Neural cell (in vitro differentiated cells): Measurements from ENCODE around the gene GMPS. TPM values are rescaled to one million over a fixed set of nuclear protein-coding genes. Genes with fewer than 3 reads are reported as not detected.

Experiments
- H2AFZ ChIP-seq: fragments of 200-600, 300-800 bp; sonication (generic), shearing (Covaris generic); 2 replicates; pipeline ENCODE4 v1.6.0; 2014; ENCODE audit warnings: low read depth, mild to moderate bottlenecking, antibody characterized with exemption, low read length, moderate library complexity
- H3F3A ChIP-seq: fragments of 200-600 bp; shearing (Covaris generic); 2 replicates; pipeline ENCODE4 v1.6.1; 2016; ENCODE audit warnings: mild to moderate bottlenecking, moderate library complexity, mixed read lengths, antibody characterized with exemption, low read length; ENCODE audit not compliant: insufficient read depth, poor library complexity, severe bottlenecking
- H3K27ac ChIP-seq: fragments of 200-600, 300-800 bp; sonication (generic), shearing (Covaris generic); 2 replicates; pipeline ENCODE4 v1.5.1; 2014; ENCODE audit warnings: mild to moderate bottlenecking, low read length, moderate library complexity
- H3K27me3 ChIP-seq: fragments of 300-800, 200-600 bp; sonication (generic), shearing (Covaris generic); 2 replicates; pipeline ENCODE4 v1.6.0; 2014; ENCODE audit warnings: mild to moderate bottlenecking, low read depth, low read length, moderate library complexity; ENCODE audit not compliant: insufficient read depth
- H3K36me3 ChIP-seq: fragments of 300-800, 200-600 bp; sonication (generic), shearing (Covaris generic); 2 replicates; pipeline ENCODE4 v1.5.1; 2014; ENCODE audit warnings: mild to moderate bottlenecking, antibody characterized with exemption, low read length, moderate library complexity; ENCODE audit not compliant: insufficient read depth
- H3K4me2 ChIP-seq: fragments of 300-800, 200-600 bp; sonication (generic), shearing (Covaris generic); 2 replicates; pipeline ENCODE4 v1.6.0; 2014; ENCODE audit warnings: mild to moderate bottlenecking, low read length
- H3K4me3 ChIP-seq: fragments of 300-800, 200-600 bp; sonication (generic), shearing (Covaris generic); 2 replicates; pipeline ENCODE4 v1.5.1; 2014; ENCODE audit warnings: mild to moderate bottlenecking, low read length, moderate library complexity
- H3K79me2 ChIP-seq: fragments of 200-600 bp; shearing (Covaris generic); replicated peaks from 2 replicates; pipeline ENCODE4 v1.6.0; 2014; ENCODE audit warnings: mild to moderate bottlenecking, low read length, moderate library complexity; ENCODE audit not compliant: insufficient read depth
- H3K9ac ChIP-seq: fragments of 300-800, 200-600 bp; sonication (generic), shearing (Covaris generic); 2 replicates; pipeline ENCODE4 v1.6.1; 2016; ENCODE audit warnings: mild to moderate bottlenecking, low read length, mixed read lengths
- H3K9me2 ChIP-seq: fragments of 200-600 bp; shearing (Covaris generic); 2 replicates; pipeline ENCODE4 v1.6.1; 2016; ENCODE audit warnings: mild to moderate bottlenecking, low read length, mixed read lengths; ENCODE audit not compliant: insufficient read depth
- H3K9me3 ChIP-seq: fragments of 200-600, 300-800 bp; sonication (generic), shearing (Covaris generic); 2 replicates; pipeline ENCODE4 v1.6.1; 2016; ENCODE audit warnings: mild to moderate bottlenecking, mixed run types, low read length, moderate library complexity, mixed read lengths
- H4K20me1 ChIP-seq: fragments of 200-600 bp; shearing (Covaris generic); 2 replicates; pipeline ENCODE4 v1.6.1; 2016; ENCODE audit warnings: mild to moderate bottlenecking, mixed run types; ENCODE audit not compliant: insufficient read depth
- CTCF ChIP-seq: fragments of 450-650 bp; IDR thresholded peaks from 2 replicates; pipeline ENCODE4 v1.5.1; 2014; ENCODE audit warnings: antibody characterized with exemption, mild to moderate bottlenecking, moderate library complexity; ENCODE audit not compliant: poor library complexity, severe bottlenecking
- EP300 ChIP-seq: fragments of 450-650 bp; conservative IDR thresholded peaks from 2 replicates; pipeline ENCODE4 v1.6.1; 2014; ENCODE audit warnings: antibody characterized with exemption, mild to moderate bottlenecking, moderate library complexity; ENCODE audit not compliant: poor library complexity, severe bottlenecking
- EZH2 ChIP-seq: fragments of 200-600, 300-800 bp; shearing (Covaris generic), sonication (generic); IDR thresholded peaks from 2 replicates; pipeline ENCODE4 v1.6.1; 2014; ENCODE audit warnings: antibody characterized with exemption, low read length, borderline replicate concordance, mild to moderate bottlenecking; ENCODE audit not compliant: insufficient read depth, poor library complexity, severe bottlenecking
- MXI1 ChIP-seq: fragments of 450-650 bp; conservative IDR thresholded peaks from 2 replicates; pipeline ENCODE4 v1.6.1; 2014; ENCODE audit warnings: antibody characterized with exemption, mild to moderate bottlenecking; ENCODE audit not compliant: poor library complexity, severe bottlenecking
- POLR2AphosphoS5 ChIP-seq: IDR thresholded peaks from 2 replicates; pipeline ENCODE4 v1.6.1; 2012
- RAD21 ChIP-seq: fragments of 450-650 bp; conservative IDR thresholded peaks from 2 replicates; pipeline ENCODE4 v1.6.1; 2014; ENCODE audit warnings: antibody characterized with exemption, mild to moderate bottlenecking, moderate library complexity
- REST ChIP-seq: IDR thresholded peaks from 2 replicates; pipeline ENCODE4 v1.6.1; 2012; ENCODE audit warnings: borderline replicate concordance
- SMC3 ChIP-seq: fragments of 450-650 bp; conservative IDR thresholded peaks from 2 replicates; pipeline ENCODE4 v1.6.1; 2014; ENCODE audit warnings: antibody characterized with exemption, mild to moderate bottlenecking, moderate library complexity; ENCODE audit not compliant: poor library complexity
- TAF1 ChIP-seq: IDR thresholded peaks from 2 replicates; pipeline ENCODE4 v1.6.1; 2012; ENCODE audit warnings: low read depth
- polyA plus RNA-seq: library from polyadenylated mRNA; depleted of rRNA; stranded (reverse); fragments of >200 nt; gene quantifications from 2 replicates; pipeline ENCODE4 v1.2.3, GENCODE V29; 2014

GMPS gene
- polyA plus RNA-seq, 1 donor from 2014 or later, result 23.7 TPM

GRCh38 chr3:155863072-155863784 is 7.2 kb upstream of the GMPS start:
- no peaks in the 10 kb centered on the region for H3K9me2 ChIP-seq
- no peaks in the 10 kb centered on the region for H4K20me1 ChIP-seq
- H3K9ac ChIP-seq, result no peak overlapping the region
- H3K4me3 ChIP-seq, result no peak overlapping the region
- H3K4me2 ChIP-seq, result no peak overlapping the region
- H3F3A ChIP-seq, result no peaks in the 10 kb centered on the region
- H3K9me3 ChIP-seq, result no peaks in the 10 kb centered on the region
- H3K79me2 ChIP-seq, result no peaks in the 10 kb centered on the region
- no peak overlapping the region for H2AFZ ChIP-seq
- no peaks in the 10 kb centered on the region for H3K27me3 ChIP-seq
- H3K27ac ChIP-seq, result no peak overlapping the region
- no peaks in the 10 kb centered on the region for H3K36me3 ChIP-seq
- TF ChIP-seq RAD21 (no peak), EP300 (no peak), EZH2 (no peak)

GRCh38 chr3:155869691-155870090 is 759 bp upstream of the GMPS start:
- no peaks in the 10 kb centered on the region for H3K9me2 ChIP-seq
- peak overlapping the region; percentile 27 for H2AFZ ChIP-seq
- TF ChIP-seq CTCF, result no peak
- no peak for TF ChIP-seq EP300
- no peaks in the 10 kb centered on the region for H4K20me1 ChIP-seq
- H3K27ac ChIP-seq, result peak overlapping the region; percentile 33
- peak overlapping the region; percentile 52 for H3K4me2 ChIP-seq
- H3K27me3 ChIP-seq, result no peaks in the 10 kb centered on the region
- H3F3A ChIP-seq, result peaks cover 4% of the 10 kb centered on the region
- peak overlapping the region; percentile 98 for H3K4me3 ChIP-seq
- H3K36me3 ChIP-seq, result no peaks in the 10 kb centered on the region
- H3K9me3 ChIP-seq, result no peaks in the 10 kb centered on the region
- H3K79me2 ChIP-seq, result peaks cover 35% of the 10 kb centered on the region
- H3K9ac ChIP-seq, result peak overlapping the region; percentile 98

- Histone ChIP-seq H3K36me3 (no peaks in the 10 kb centered on the region), H3K79me2 (peaks cover 50% of the 10 kb centered on the region), H3K27ac (peak overlapping the region; percentile 88), H3K9me2 (no peaks in the 10 kb centered on the region), H4K20me1 (no peaks in the 10 kb centered on the region), H3F3A (peaks cover 4% of the 10 kb centered on the region), H3K9ac (peak overlapping the region; percentile 98), H3K27me3 (no peaks in the 10 kb centered on the region), H3K9me3 (no peaks in the 10 kb centered on the region), H3K4me2 (peak overlapping the region; percentile 82), H2AFZ (peak overlapping the region; percentile 89), H3K4me3 (peak overlapping the region; percentile 98)
- no peak for TF ChIP-seq RAD21
- TF ChIP-seq MXI1, result no peak
- no peak for TF ChIP-seq REST
- no peak for TF ChIP-seq CTCF
- TF ChIP-seq TAF1, result no peak
- no peak for TF ChIP-seq POLR2AphosphoS5
- TF ChIP-seq EZH2, result no peak
- TF ChIP-seq SMC3, result no peak
Measured at GRCh38 chr3:155870945-155871745, 695 bp downstream of the GMPS start.
